ENCODE data around the gene TYW1. TPM values are rescaled to one million over a fixed set of nuclear protein-coding genes. Genes with fewer than 3 reads are reported as not detected.
"Not testable (repeated sequence)": the region's sequence is repeated elsewhere in the genome, so short reads cannot be mapped to it uniquely, and the experiment has no call there.

TYW1 gene
- polyA plus RNA-seq, 1 donor: 17.5 TPM

DNA sequence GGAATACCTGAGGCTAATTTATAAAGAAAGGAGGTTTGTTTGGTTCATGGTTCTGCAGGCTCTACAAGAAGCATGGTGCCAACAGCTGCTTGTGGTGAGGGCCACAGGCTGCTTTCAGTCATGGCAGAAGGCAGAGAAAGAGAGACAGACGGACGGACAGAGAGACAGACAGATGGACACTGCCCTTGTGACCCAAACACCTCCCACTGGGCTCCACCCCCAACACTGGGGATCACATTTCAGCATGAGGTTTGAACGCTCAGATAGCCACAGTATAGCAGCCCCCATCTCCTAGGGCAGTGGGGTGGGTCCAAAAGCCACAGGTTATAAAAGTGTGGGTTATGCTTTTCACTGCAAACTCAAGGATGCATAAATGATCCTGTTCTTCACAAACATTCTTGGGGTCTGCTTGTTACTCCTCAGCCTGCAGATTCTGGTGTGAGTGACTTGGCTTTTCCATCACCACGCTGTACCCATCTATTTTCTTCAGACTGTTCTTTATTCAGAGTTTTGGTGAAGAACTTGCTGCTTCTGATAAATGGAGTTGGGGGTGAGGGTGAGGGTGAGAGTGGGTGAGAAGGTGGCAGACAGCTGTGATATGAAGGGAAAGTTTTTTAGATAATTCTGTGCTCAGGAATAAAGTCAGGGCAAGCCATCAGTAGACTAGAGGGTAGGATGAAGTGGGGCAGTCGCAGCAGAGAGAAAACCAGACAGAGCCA lies 194.5 kb downstream of the TYW1 start:
- DNase-seq (ENCODE audit: low read depth): not testable (repeated sequence)

DNA sequence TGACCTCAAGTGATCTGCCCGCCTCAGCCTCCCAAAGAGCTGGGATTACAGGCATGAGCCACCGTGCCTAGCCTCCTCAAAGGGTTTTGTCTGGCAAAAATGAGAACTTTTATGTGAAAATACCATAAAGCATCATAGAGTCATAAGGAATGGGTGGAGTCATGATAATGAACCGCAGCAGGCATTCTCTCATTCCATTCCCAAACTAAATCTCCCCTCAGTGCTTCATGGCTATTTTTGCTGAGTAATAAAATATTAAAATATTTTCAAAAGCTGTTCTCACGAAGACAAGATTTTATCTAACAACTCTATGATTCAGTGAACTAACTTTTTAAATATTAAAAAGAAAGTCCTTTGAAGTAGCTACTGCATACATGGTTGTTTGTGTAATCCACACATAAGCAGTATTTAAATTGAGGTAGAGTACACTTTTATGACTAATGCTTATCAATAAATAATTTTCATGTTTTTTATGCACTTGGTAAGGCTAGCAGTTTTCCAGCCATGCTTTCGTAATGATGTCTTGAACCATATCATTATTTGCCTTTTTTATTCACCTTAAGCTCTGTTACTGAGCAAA lies 195.6 kb downstream of the TYW1 start:
- not testable (repeated sequence) for DNase-seq (ENCODE audit: low read depth)

DNA sequence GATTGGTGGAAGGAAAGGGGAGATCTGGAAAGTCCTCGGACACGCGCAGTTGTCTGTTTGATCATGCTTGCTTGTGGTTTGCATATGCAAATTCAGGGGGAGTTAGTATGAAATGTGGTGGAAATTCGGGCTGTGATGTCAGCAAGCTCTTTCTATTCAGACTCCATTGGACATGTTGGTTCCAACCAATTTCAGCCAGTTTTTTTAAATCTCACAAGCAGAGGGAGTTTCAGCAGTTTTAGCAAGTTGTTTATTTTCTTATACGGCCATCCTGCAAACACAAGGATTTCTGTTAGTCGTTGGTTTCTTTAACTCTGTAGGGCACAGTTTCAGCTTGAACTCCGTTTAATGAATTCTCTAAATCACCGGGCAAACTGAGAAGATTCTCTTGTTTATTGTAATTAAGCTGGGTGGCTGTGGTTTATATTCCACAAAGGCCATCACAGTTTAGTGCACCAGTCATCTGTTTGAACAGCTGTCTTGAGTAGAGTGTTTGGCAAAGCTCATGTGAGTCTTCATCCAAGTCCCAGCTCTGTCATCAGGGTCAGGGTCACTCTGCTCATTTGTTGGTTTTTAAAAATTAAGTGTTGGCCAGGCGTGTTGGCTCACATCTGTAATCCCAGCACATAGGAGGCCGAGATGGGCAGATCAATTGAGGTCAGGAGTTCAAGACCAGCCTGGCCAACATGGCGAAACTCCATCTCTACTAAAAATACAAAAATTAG lies 196.4 kb downstream of the TYW1 start:
- peak; percentile 19 for DNase-seq (ENCODE audit: low read depth)

DNA sequence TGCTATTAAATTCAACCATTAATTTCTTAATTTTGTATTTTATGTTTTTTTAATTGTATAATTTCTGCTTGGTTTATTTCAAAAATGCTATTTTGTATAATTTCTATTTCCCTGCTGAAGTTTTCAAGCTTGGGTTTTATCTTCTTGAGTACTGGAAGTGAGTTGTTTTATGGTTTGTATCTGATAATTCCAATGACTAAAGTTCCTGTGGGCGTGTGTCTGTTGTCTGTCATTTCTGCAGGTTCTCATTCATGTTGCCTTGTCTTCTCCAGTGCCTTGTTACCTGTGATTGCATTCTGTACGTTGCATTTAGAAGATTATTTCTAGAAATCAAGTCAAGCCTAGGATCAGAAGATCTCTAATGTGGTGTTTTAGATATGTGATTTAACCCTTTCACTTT lies 199.5 kb downstream of the TYW1 start:
- not testable (repeated sequence) for DNase-seq (ENCODE audit: low read depth)

DNA sequence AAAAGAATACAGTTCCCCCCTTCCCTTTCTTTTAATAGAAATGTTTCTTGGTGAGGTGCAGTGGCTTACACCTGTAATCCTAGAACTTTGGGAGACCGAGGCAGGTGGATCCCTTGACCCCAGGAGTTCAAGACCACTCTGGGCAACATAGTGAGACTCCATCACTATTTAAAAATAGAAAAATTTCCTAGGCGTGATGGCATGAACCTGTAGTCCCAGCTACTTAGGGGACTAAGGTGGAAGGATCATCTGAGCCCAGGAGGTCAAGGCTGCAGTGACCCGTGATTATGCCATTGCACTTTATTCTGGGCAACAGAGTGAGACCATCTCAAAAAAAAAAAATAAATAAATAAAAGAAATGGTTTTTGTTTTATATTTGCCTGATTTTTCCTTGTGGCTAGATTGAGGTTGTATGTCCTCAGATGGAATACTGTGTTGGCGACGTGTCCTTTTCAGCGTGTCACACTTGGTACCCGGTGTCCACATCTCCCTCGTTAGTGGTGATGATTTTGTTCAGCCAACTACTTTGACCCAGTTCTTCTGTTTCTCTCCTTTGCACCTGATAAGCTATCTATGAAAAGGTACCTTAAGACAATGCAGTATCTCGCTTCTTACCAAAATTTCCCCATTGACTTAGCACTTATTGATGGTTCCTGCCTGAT lies 202.4 kb downstream of the TYW1 start:
- not testable (repeated sequence) for DNase-seq (ENCODE audit: low read depth)

DNA sequence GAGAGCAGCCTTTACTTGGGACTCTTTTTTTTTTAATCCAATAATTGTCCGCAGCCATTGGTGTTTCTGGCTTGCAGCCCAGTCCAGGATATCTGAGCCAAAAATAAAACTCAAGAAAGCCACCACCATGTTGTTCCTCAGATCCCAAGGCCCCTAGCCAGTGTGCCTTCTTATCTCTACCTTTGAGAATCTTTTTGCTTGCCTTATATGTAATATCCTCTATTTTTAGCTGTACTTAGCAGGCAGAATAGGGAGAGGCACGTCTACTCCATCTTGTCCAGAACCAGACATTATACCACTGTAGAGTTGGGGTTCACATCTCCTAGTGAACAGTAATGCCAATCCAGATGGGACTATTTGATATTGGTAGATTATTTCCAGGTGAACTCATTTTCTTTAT lies 209.1 kb downstream of the TYW1 start:
- not testable (repeated sequence) for DNase-seq (ENCODE audit: low read depth)

DNA sequence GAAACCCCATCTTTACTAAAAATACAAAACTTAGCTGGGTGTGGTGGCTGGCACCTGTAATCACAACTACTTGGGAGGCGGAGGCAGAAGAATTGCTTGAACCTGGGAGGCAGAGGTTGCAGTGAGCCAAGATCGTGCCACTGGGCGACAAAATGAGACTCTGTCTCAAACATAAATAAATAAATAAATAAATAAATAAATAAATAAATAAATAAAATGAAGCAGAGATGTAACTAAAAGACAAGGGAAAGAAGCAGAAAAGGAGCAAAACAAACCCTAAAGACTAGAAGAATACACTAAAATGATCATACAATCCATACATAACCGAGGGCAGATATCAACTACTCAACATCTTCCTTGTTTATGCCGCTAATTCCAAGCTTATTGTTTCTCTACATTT lies 209.8 kb downstream of the TYW1 start:
- no peak for DNase-seq (ENCODE audit: low read depth)

DNA sequence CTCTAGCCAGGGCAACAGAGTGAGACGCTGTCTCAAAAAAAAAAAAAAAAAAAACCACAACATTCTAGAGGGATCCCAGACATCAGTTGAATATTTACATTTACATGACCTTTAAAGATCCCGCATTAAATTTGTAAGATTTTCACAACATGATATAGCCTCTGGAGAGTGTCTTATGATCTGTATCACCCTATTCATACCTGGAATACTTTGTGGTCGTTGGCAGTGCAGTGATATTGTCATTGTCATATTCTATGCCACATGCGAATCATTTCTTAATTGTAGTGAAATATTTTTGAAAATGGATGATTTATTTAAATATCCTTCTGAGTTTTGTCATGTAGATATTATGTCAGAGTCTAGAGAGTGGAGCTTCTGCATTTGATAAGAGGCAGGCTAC lies 212.0 kb downstream of the TYW1 start:
- DNase-seq (ENCODE audit: low read depth): not testable (repeated sequence)

DNA sequence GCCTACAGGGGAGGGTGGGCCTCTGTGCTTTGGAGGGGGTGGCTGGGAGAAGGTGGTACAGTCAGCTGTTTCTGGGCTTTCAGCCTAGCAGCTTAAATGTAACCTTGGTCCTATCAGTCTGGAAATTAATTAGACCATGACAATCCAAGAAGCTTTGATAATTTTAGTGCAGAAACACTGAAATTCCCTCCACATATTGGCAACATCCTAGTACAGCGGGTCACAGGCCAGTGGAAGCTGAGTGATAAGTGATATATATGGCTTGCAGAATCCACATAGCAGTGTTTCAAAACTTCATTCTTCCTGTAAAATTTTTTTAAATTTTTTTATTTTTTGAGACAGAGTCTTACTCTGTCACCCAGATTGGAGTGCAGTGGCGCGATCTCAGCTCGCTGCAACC lies 212.6 kb downstream of the TYW1 start:
- DNase-seq (ENCODE audit: low read depth): no peak

DNA sequence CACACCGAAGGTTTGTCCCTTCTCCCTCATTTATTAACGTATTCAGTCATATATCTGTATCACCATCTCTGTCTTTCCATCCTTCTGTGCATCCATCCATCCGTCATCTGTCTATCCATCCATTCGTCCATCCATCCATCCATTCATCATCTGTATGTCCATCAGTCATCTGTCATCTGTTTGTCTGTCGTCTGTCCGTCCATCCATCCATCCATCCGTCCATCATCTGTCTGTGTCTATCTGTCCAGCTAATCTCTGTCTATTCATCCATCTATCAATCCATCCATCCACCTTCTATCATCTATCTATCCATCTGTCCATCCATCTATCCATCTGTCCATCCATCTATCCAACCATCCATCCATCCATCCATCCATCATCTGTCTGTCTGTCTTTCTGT lies 213.9 kb downstream of the TYW1 start:
- no peak for DNase-seq (ENCODE audit: low read depth)

DNA sequence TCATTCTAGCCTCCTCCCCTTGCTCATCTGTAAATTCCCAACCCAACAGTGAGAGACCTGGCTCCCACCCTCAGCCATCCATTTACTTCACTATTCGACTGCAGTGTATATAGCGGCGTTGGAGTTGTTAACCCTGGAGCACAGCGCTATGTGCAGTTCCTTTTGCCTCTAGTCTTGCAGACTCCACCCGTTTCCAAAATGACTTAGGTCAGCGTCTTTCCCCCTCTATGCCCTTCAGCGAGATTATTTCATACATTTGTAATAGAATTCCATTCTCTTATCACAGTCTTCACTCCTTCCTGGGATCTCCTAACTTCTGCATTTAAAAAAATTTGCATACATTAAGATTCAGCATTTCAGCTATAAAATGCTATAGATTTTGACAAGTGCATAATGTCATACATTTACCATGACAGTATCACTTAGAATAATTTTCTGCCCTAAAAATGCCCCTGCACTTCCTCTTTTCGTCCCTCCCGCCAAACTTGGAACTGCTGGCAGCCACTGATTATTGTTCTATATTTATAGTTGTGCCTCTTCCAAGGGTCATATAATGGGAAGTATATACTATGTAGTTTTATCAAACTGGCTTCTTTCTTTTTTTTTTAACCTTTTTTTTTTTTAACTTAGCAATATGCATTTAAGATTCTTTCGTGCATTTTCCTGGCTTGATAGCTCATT lies 215.2 kb downstream of the TYW1 start:
- not testable (repeated sequence) for DNase-seq (ENCODE audit: low read depth)

DNA sequence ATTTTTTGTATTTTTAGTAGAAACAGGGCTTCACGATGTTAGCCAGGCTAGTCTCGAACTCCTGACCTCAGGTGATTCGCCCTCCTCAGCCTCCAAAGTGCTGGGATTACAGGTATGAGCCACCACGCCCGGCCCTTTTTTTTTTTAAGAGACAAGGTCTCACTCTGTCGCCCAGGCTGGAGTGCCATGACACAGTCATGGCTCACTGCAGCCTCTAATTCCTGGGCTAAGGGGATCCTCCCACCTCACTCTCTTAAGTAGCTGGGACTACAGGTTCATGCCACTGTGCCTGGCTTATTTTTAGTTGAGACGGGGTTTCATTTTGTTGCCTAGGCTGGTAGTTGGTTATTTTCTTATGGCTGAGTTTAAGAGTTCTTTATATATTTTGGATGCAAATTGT lies 216.4 kb downstream of the TYW1 start:
- DNase-seq (ENCODE audit: low read depth): not testable (repeated sequence)

DNA sequence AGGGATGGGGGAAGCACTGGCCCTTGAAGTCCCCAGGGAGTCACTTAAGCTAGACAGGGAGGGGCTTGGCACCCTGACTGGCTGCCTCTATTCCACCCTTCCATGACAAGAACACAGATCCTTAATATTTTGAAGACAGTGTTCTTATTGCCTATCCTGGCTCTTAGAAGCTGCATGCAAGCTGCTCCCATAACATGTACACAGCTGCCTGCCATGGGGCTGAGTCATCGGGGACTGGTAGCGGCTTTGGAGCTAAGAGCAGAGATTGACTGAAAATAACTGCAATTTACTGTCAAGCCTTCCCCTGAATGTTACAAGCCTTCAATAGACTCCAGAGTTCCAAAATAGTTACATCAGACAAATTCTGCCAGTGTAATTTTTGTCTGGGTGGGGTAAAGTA lies 226.9 kb downstream of the TYW1 start:
- not testable (repeated sequence) for DNase-seq (ENCODE audit: low read depth)

DNA sequence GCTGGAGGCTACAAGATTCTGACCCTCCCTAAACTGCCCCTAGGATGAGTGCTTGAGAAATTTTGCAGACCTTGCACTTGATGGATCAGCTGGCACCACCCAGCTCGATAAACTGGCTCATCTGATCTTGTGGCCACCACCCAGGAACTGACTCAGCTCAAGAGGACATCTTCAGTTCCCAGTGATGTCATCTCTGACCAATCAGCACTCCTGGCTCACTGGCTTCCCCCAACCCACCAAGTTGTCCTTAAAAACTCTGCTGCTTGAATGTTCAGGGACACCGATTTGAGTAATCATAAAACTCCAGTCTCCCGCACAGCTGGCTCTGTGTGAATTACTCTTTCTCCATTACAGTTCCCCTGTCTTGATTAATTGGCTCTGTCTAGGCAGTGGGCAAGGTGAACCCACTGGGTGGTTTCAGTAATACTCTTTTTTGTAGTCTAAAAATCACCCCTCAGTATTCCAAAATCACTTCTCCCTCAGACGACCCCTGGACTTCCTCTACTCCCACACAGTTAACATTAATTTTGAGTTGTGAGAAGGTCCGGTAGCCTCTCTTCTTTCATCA lies 229.8 kb downstream of the TYW1 start:
- DNase-seq (ENCODE audit: low read depth): not testable (repeated sequence)

DNA sequence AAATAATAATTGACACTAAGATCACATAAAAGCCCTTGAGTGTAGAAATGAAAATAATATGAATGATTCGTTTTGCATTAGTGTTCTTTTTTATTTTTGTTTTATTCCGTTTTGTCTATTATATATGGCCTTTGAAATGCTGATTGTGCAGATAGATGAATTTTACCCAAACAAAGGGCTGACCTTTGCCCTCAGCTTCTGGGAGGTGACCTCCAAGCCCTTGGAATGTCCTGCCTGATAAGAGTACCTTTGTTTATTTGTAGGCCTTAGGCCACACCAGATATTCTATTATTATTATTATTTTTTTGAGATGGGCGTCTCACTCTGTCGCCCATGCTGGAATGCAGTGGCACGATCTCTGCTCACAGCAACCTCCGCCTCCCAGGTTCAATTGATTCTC lies 230.3 kb downstream of the TYW1 start:
- not testable (repeated sequence) for DNase-seq (ENCODE audit: low read depth)

DNA sequence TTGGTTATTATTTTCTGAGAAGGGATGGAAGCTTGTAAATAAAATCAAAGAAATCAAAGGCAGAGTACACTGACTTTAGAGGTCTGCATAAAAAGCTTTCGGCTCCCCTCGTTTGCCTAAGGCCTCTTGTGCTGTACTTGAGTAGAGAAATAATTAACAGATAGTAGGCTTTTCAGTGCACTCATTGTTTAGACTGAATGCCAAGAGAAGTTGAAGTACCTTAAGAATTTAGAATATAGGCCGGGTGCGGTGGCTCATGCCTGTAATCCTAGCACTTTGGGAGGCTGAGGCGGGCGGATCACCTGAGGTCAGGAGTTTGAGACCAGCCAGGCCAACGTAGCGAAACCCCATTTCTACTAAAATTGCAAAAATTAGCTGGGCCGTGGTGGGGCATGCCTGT lies 232.4 kb downstream of the TYW1 start:
- not testable (repeated sequence) for DNase-seq (ENCODE audit: low read depth)

DNA sequence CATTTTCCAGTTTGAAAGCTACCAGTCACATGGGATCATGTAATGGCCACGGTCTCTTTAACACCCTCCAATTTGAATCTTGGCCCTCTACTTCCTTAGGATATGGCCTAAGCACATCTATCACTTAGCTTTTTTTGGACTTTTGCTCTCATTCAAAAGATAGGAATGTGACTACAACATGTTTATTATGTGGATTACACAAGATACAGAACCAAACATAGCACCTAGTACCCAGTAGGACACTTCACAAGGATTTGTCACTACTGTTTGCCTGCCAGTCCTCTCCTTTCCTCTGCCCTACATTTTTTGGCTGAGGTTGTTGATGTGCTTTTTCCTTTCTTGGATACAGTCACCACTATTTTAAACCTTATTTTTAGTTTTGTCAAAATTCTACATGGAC lies 233.4 kb downstream of the TYW1 start:
- not testable (repeated sequence) for DNase-seq (ENCODE audit: low read depth)

DNA sequence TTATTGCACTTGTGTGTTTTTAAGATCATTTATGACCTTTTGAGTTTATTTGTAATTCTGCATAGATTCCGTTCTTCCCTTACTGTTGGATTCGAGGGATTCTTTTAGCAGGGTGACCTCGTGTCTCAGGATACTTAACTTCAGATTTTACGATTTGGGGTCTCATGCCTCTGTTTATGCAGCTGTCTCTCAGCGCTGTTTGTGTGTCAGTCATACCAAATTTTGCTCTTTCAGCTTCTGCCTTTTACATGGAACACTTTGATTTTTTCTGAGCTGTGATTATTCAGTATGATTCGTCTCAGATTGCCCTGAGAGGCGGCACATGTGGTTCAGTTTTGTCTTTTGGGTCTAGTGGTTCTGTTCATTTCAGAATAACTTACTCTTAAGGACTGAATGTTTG lies 236.9 kb downstream of the TYW1 start:
- DNase-seq (ENCODE audit: low read depth): not testable (repeated sequence)

DNA sequence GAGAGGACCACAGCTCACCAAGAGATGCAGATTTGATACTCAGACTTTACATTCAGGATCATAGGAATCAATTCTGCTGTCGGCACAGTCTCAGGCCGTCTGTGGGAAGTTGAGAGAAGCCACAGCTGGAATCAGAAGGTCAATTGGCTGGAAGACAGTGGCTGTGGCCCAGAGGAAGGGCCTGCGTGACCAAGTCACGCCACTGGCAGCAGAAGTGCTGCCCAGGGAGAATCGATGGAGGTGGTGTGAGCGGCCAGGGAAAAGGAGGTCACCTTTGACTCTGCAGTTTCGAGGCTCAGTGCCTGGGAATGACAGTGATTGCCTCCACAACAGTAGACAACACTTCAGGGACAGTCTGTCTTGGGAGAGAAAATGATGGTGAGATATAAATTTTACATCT lies 239.6 kb downstream of the TYW1 start:
- DNase-seq (ENCODE audit: low read depth): not testable (repeated sequence)

DNA sequence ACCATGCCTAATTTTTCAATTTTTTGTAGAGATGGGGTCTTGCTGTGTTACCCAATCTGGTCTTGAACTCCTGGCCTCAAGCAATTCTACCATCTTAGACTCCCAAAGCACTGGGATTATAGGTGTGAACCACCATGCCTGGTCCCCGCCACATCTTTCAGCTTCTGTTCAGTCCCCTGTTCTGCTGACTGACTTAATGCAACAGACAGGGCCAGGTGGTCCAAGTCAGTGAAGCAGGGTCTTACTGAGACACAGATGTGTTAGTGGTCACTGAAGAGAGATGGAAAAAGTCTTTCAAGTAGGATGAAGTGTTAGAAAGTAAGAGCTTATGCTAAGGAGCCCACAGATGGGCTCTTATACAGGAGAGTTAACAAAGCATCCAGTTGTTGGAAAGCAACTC lies 246.2 kb downstream of the TYW1 start:
- DNase-seq (ENCODE audit: low read depth): not testable (repeated sequence)

DNA sequence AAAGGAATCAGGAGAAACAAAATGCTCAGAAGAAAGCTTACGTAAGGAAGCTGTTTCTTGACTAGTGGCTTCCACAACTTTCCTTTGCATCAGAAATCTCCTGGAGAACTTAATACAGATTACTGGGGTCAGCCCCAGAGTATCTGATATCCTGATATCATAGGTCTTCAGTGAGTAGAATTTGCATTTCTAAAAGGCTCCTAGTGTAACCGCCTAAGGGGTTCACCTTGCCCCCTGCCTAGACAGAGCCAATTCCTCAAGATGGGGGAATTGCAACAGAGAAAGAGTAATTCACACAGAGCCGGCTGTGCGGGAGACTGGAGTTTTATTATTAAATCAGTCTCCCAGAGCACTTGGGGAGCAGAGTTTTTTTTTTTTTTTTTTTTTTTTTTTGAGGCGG lies 251.7 kb downstream of the TYW1 start:
- not testable (repeated sequence) for DNase-seq (ENCODE audit: low read depth)

Data from forelimb muscle (tissue), 1 donor.